NCI-H2196 treated with DMSO at 0.1 percent for 48 hours (cell line): Measurements from ENCODE around the gene STMN1.
"Not testable (repeated sequence)": the region's sequence is repeated elsewhere in the genome, so short reads cannot be mapped to it uniquely, and the experiment has no call there.

Source experiments
- DNase-seq: peaks from one replicate; lab custom pipeline; 2025; ENCODE audit not compliant: unreplicated experiment; lab: John Stamatoyannopoulos, UW

The STMN1 gene

GRCh38 chr1:25905680-25906643 lies at the start of gene STMN1:
Gene STMN1 (minus strand): TSS chr1:25906419. CDS start chr1:25904676, 1,743 bp downstream.
- peak; percentile 94 for DNase-seq

DNA sequence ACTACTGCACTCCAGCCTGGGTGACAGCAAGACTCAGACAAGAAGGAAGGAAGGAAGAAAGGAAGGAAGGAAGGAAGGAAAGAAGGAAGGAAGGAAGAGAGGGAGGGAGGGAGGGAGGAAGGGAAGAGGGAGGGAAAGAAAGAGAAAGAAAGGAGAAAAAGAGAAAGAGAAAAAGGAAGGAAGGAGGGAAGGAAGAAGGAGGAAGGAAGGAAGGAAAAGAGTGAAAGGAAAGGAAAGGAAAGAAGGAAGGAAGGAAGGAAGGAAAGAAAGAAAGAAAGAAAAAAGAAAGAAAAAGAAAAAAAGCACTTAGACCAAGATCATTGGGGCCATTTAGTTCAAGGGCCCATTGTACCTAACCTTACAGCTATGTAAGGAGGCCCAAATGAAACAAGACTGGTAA lies 49.3 kb upstream of the STMN1 start:
- DNase-seq: no peak

DNA sequence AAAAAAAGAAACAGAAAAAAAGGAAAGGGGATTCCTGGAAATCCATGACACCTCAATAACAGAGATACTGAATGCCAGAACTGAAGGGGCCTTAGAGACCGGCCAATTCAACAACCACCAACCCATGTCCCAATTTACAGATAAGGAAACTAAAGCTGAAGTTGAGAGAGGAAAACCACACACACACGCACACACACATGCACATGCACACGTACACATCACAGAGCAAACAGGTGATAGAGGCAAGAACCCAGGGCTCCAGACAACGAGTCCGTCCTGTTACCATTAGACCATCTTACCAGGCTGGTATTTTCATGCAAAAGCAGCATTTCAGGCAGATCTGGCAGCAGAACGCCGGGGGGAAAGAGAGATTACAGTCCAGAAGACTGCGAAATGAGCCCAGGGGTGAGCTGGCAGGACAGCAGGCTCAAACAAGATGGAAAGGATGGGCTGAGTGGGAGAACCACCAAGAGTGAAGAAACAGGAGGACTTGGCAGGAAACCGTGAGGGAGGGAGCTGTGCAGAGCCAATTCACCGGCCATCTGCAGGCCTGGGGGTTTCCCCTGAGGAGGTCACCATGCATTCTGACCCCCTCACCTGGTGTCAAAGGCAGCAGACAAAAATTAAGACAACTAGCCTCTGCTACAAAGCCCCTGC lies 48.2 kb upstream of the STMN1 start:
- DNase-seq: no peak

DNA sequence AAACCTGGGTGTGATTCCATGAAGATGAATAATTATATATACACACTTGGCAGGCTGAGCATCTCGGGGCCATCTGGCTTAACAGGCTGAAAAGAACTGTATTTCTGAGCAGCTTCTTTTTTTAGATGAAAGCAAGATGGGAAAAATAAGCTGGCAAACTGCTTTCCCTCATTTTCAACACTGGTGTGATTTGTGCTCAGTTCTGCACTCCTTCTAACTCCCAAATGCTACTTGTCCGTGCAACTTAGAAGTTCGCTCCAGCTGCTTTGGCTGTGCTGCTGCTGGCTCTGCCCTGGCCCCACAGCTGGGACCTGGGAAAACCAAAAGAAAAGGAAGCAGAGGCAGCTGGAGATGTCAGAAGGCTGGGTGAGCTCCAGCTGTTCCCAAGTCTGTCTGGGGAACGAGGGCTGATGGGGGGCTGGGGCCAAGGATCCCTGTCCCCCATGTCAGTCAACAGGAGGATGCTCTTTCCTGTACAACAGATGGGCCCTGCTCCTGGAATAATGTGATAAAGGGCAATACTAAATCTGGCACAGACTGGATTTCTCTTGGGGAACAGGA lies 46.7 kb upstream of the STMN1 start:
- no peak for DNase-seq

DNA sequence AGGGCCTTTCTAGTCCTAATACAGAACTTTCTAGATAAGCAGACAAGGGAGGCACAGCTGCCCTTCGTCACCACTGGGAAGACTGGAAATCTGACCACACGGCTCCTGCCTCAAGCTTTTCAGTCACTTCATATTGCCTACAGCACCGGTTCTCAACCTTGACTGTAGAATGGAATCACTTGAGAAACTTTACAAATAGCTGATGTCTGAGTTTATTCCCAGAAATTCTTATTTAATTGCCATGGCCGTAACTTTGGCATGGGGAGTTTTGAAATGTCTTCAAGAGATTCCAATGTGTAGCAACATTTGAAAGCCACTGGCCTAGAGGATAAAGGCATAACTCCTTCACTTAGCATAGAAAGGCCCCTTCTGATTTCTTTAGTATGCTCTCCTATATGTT lies 42.4 kb upstream of the STMN1 start:
- DNase-seq: no peak

- no peak for DNase-seq
Measured at GRCh38 chr1:25947027-25947426, 40.8 kb upstream of the STMN1 start.

DNA sequence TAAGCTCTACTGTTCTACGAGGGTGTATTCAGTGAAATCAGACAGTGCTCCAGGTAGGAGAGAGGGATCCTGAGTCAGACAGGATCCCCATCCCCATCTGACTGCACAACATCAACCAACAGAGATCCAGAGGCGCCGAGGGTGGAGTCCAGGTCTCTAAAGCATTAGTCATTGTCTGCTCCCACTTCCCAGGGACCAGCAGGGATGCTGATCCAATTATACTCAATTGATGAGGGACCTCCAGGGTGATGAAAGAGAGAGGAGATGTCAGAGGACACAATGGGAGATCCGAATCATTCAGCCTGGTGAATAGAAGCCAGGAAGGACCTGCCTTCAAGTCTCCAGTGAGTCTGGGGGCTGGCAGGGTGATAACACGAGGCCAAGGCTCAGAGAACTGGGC lies 39.5 kb upstream of the STMN1 start:
- DNase-seq: no peak

DNA sequence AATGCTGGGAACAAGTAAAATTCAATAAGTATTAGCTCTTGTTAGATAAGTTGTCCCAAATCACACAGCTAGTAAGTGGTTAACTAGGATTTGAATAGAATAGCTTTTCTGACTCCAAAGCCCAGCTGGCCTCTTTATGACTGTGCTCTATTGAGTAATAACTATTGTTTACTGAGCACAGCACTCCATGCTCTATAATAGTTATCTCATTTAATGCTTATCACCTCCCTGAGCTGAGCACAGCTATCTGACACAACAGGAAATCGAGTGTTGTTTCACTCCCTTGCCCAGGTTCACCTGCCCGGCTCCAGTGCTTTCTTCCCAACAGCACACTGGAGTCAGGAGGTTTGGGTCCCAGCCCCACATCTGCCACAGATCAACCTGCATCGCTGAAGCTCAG lies 38.8 kb upstream of the STMN1 start:
- DNase-seq: no peak

GRCh38 chr1:25943511-25943910 lies 37.3 kb upstream of the STMN1 start:
- not testable (repeated sequence) for DNase-seq

DNA sequence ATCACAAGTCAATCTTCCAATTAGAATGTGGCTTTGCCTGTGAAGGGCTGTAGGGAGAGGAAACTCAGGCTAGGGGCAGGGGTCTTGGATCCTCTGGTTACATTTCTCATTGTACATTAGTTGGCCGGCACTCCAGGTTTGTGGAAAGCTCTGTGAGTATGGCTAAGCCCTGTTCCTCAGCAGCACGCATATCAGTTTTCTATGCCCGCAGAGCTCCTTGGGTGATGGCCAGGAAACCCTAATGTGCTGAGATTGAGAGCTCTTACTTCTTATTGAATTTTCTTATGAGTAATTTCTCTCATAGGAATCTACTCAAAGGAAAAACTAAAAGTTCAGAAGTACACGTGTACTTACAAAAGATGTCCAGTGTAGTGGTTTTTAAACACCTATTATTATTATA lies 30.7 kb upstream of the STMN1 start:
- no peak for DNase-seq

DNA sequence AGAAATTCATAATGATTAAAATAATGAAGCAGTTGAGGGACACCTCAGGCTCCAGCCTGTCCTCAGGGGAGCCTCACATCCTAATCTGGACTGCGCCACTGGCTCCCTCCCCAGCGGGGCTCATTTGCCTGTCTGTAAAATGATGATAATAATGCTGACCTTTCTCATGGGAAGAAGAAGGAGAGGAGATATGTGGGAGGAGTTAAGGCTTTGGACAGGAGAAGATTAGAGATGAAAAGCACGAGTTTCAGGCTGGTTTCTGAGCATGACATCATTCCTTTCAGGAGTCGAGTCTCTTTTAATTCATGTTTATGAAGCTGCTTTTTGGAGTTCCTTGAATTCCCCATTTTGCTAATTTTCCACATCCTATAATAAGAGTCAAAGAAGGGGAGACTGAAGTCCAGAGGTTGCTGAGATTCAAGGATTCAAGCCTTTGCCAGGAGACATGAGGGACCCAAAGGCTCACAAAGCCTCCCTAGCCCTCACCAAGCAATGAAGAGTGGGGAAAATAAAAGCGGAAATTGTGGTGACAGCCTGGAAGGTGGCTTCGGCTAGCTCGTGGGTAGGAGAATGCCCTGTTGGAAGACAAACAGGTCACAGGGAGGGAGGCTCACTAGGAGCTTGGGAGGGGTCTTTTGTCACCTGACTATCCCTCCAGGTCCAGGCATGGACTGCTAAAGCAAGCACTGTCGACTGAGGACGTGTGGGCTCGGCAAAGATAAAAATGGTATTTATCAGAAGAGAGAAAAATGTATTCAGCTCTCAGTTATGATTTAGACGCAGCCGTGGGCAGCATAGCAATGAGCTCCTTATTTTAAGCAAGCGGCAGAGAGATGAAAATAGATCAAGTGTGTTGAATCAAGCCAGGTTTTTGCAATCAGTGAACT lies 27.5 kb upstream of the STMN1 start:
- no peak for DNase-seq

- not testable (repeated sequence) for DNase-seq
Measured at GRCh38 chr1:25932811-25933400, 26.7 kb upstream of the STMN1 start.

GRCh38 chr1:25932321-25932720 lies 26.1 kb upstream of the STMN1 start:
- DNase-seq: no peak

DNA sequence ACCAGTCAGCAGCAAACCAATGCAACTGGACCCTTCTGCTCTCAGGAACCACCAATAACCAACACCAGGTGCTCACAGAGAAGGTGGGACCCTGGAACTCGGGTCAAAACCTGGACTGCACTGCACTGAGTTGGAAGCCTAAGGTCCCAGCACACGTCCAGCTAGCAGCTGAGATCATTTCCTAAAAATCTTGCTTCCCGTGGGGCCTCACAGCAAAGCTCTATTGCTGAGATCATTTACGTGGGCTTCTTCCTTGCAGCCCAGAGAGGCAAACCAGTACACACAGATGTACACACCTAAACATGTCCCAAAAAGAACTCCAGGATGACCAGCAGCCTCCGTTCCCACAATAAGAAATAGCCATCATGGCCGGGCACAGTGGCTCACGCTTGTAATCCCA lies 22.8 kb upstream of the STMN1 start:
- no peak for DNase-seq

- peak; percentile 57 for DNase-seq
Measured at GRCh38 chr1:25927521-25928265, 21.5 kb upstream of the STMN1 start.

- DNase-seq: peak; percentile 47
Measured at GRCh38 chr1:25926731-25927496, 20.7 kb upstream of the STMN1 start.

DNA sequence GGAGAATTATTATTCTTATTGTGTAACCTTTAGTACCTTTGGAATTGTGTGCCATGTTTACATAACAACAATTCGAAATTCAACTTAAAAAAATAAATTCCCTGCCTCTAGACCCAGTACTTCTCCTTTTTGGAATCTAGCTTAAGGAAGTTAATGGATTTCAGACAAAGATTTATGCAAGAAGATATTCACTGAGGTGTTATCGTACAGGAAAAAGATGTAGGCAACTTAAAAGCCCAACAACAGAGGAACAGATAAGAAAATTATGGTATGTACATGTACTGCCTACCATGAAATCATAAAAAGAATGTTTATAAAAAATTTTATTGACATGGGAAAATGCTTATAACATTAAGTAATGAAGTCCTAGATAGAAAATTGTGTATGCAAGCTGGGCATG lies 18.2 kb upstream of the STMN1 start:
- DNase-seq: no peak

- no peak for DNase-seq
Measured at GRCh38 chr1:25922971-25923552, 16.8 kb upstream of the STMN1 start.
